NCI-H2081 (cell line): ENCODE results near the gene FERMT2.
"Not testable (repeated sequence)": the region's sequence is repeated elsewhere in the genome, so short reads cannot be mapped to it uniquely, and the experiment has no call there.

Source experiments
- DNase-seq, 2 experiments: peaks; one replicate each; lab custom pipeline; 2025; lab: John Stamatoyannopoulos, UW

Gene FERMT2

DNA sequence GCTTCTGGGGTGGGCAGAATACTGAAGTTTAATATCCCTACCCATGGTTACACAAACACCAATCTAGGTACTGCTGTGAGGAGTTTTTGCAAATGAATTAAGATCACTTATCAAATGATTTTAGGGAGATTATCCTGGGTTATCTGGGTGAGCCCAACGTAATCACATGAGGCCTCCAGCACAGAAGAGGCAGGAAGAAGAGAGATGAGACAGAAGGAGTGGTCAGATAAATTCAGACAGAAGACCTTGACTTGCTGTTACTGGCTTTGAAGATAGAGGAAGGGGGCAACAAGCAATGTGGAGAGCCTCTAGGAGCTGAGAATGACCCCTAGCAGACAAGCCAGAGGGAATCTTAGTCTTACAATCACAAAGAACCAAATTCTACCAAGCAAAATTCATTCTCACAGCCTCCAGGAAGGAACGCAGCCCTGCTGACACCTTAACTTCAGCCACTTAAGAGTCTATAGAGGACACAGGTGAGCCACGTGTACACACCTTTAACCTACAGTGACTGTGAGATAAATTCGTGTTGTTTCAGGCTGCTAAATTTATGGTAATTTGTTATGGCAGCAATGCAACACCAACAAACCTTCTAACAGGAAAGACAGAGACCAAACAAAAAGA is 49.4 kb downstream of the FERMT2 start:
- DNase-seq: no peak

- DNase-seq: no peak
Observed at GRCh38 chr14:52900731-52901130, 50.1 kb downstream of the FERMT2 start.

DNA sequence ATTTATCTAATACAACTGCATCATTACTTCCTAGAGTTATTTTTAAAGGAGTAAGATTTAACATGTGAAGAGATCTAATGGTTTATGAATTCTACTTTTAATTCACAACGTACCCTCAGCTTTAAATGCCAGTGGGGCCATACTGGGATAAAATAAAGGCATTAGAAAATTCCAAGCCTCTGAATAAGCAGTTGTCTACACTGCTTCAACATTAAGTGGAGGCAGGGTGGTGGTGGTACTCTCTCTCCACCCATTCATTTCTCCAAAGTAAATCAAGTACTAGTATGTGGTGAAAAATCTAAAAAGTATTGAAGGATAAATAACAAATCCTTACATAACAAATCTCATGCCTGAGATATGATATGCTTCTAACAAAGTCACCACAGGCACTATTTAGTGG is 52.4 kb downstream of the FERMT2 start:
- DNase-seq: no peak

GRCh38 chr14:52895000-52895399 is 55.9 kb downstream of the FERMT2 start:
- DNase-seq: no peak

DNA sequence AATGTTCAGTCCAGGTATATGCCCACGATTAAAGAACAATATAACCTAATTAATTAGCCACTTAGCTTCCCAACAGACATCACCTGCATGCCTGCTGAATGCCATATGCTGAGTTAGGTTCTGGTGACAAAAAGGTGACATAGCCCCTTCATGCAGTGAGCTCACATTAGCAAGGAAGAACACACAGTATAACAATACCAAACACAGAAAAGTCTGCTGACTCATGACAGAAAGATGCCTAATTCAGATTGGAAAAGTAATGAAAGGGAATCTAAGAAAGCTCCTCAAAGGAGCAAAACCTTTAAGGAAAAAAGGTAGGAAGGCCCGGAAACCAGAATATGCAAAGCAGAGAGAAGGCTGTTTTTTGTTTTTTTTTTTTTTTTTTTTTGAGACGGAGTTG is 59.0 kb downstream of the FERMT2 start:
- DNase-seq: no peak

DNA sequence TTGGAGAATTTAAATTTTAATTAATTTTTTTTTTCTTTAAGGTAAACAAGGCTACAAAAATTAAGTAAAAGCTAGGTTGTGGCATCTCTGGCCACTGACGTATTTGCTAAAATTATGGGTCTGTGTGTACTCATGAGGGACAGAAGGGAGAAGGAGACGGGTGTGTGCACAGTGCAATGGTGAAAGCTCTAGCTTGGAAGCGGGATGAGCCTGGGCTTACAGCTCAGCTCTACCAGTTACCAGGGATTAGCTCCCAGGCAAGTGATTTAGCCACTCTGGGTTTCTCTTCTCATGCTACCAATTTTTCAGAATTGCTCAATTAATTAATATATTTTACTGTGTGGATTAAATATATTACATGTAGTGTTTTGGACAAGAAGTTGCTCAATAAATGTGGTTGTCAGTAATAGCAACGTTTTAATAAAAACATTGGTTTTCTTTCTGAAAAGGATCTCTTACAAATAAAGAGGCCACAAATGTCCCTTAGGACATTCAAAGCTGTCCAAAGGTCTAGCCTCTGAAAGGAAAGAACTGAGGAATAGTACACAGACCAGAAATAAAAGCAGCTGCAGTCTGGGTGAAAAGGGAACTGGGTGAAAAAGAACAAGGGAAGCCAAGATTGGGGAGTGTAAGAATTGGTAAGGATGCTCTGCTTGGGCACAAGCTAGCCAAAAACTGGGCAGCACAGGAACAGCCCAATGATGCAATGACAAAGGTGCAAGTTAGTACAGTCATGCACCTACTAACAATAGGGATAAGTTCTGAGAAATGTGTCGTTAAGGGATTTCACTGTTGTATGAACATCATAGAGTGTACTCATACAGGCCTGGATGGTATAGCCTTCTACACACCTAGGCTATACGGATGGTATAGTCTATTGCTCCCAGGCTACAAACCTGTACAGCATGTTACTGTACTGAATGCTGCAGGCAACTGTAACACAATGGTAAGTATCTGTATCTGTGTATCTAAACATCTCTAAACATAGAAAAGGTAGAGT is 61.7 kb downstream of the FERMT2 start:
- no peak for DNase-seq

DNA sequence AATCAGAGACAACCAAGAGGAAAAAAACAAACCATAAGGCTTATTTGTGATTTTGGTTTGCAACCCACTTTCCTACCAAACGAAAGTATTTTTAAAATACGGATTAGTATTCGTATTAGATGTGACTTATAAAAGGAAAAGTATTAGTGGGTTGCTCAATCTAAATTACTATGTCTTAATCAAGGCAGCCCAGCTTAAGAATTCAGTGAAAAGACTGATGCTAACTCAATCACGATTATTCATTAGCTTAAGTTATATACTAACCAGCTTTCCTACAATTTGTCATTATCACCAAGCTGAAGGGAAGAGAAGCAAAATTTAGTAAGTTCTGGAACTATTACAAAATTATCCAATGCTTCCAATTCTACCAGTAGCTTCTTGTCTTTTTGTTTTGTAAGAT is 62.7 kb downstream of the FERMT2 start:
- DNase-seq: no peak

DNA sequence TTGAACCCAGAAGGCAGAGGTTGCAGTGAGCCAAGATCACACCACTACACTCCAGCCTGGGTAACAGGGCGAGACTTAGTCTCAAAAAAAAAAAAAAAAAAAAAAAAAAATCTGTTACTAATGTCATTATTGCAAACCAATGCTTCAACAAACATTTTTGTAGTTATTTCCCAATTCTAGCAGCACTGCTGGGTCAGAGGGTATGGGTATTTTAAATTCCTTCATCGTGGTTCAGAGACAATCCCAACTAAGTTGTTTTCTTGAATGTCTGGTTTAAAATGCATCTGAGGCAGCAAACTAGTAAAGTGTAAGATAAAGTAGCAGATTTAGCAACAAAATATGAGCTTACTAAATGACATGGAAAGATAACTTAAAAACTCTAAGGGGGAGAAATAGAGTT is 65.6 kb downstream of the FERMT2 start:
- no peak for DNase-seq

- no peak for DNase-seq
Observed at GRCh38 chr14:52883658-52884057, 67.2 kb downstream of the FERMT2 start.

DNA sequence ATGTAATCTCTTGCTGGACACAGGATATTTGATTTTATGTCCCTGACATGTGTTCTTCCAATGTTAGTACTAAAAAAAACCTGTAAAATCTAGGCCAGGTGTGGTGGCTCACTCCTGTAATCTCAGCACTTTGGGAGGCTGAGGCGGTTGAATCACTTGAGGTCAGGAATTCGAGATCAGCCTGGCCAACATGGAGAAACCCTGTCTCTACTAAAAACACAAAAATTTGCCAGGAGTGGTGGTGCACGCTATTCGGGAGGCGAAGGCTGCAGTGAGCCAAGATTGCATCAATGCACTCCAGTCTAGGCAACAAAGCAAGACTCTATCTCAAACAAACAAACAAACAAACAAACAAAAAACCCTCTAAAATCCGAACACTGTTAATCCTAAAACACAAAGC is 68.0 kb downstream of the FERMT2 start:
- no peak for DNase-seq

- DNase-seq: no peak
Observed at GRCh38 chr14:52879958-52880357, 70.9 kb downstream of the FERMT2 start.

GRCh38 chr14:52878946-52879345 is 71.9 kb downstream of the FERMT2 start:
- no peak for DNase-seq

DNA sequence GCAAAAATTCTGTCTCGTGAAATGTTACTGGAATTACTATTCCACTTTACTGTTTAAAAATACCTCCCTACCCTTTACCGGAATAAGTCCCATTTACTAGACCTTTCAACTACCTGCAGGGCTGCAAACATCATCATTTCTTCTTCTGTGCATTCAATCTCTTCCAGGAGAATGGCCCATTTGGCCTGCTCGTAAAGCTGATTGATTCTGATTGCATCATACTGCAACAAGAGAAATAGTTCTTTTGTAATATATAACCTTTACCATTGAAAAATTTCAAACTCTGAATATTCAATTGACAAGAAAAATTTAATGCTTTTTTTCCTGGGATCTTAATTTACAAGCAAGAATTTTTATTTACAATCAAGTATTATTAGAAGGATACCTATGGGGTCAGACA is 72.4 kb downstream of the FERMT2 start:
- DNase-seq: no peak

DNA sequence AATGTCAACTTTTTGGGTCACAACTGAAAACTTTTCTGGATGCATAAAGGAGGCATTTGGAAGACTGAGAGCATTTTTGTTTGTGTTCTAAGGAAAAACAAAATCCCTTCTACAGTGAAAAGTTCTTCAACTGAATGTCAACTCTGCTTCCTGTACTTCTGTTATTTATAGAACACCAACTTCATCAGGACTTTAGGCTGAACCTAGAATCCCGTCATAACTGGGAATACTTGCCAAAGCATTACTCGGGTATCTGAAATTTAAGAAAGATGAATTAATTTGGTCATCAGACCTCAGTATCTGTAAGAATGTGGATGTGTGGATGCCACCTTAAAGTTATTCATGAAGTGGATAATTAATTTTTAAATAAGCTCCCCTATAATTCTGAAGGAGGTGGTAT is 73.2 kb downstream of the FERMT2 start:
- DNase-seq: no peak

GRCh38 chr14:52876806-52877205 is 74.0 kb downstream of the FERMT2 start:
- DNase-seq: no peak

DNA sequence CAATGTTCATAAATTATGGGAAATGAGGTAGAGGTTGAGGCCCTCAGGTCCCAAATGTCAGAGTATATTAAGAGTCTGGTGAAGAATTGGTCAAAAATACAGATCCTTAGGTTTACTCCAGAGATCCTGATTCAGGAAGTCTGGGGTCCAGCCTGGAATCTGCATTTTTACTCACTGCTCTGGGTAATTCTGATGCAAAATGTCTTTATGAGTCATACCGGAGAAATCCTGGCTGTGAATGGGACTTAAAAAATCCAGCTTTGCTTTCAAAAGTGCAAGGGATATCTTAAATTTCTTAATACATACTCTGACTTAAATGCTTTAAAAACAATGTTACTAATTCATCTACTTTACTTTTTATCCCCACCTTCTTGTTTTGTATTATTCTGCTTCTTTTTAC is 74.5 kb downstream of the FERMT2 start:
- DNase-seq: no peak

GRCh38 chr14:52875707-52876106 is 75.1 kb downstream of the FERMT2 start:
- no peak for DNase-seq

DNA sequence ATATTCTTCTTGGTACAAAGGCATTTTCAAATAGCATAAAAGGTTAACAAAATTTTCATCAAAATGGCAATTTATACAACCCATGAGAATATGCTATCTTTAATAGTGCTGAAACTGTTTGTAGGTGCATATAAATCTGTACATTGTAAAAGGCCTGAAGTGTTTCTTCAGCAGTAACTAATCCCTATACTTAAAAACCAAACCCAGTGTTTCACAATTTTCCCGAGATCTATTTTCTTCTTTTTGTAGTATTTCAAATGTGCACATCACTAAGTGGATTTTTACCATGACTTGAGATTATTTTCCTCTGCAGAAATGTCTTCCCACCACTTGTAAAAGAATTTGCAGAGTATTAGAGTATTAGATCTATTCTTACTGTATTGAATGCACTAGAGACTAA is 76.5 kb downstream of the FERMT2 start:
- no peak for DNase-seq

DNA sequence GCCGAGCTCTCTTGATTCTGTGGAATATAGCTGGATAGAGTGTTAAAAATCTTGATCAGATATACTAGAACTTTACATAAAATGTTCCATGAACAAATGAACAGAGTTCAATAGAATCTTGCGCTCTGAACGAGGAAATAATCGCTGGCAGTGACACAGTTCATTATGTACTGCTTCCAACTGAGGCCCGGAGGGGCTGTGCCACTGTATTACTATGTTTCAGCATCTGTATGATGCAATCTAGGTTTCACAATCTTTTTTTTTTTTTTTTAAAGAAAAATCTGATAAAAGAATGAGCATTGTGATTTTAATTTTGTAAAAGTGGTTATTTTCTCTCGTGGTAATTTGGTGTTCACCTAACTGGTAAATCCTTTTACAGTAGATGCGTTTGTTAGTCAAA is 77.2 kb downstream of the FERMT2 start:
- DNase-seq: no peak

- no peak for DNase-seq
Observed at GRCh38 chr14:52873065-52873464, 77.8 kb downstream of the FERMT2 start.

DNA sequence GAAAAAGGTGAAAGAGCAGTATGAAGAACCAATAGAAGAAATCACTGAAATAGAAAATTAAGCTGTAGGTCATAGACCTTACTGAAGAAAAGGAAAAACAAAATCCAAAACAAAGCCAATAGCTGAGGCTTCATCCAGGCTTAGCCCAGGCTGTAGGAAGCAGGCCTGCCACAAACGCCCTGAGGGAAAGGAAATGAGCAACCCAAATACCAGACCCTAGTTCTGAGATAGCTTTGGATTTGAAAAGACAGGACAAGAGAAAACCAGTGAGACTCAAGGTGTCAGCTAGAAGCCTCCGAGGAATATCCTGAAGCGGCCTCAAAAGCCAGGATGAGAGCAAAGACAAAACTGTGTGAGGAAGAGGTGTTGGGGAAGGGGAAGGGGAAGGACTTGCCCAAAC is 79.2 kb downstream of the FERMT2 start:
- no peak for DNase-seq

DNA sequence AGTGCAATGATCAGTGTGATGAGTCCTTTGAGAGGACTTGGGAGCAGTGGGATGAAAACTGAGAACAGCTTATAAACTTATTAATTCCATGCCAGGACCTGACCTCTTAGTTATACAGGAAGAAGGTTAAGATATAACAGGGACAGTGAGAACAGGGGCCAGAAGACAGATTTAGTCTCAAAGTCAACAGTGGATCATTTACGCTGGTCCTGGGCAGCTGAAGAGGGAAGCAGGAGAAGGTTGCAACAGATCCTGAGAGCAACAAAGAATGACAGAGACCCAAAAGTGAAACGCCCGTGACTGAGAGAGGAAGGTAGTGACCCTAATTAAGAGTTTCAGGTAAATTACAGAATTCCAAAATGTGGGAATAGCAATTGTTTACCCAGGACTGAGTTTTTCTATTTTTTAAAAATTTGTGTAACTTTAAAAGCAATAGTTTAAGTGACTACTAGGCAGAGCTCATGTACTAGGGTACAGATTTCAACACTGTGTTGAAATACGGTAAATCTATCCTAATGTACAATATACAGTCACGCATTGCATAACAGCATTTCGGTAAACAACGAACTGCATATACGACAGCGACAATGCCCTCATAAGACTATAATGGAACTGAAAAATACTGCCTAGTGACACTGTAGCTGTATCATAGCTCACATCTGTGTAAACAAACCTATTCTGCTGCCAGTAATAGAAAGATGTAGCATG is 81.8 kb downstream of the FERMT2 start:
- DNase-seq: no peak

DNA sequence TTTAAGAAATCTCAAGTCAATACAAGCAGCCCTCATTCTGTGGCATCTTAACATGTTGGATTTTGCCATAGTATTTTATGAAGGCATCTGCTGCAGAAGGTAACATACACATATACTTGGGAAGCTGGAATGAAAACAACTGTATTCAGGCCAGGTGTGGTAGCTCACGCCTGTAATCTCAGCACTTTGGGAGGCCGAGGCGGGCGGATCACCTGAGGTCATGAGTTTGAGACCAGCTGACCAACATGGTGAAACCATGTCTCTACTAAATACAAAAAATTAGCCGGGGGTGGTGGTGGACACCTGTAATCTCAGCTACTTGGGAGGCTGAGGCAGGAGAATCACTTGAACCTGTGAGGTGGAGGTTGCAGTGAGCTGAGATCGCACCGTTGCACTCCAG is 86.0 kb downstream of the FERMT2 start:
- DNase-seq: not testable (repeated sequence)
